ENCODE results near the gene TACR1. TPM values are rescaled to one million over a fixed set of nuclear protein-coding genes. Genes with fewer than 3 reads are reported as not detected.

Gene TACR1
- total RNA-seq, 2 donors from 2014 or later = 2.7 to 4.2 TPM

- H3K27me3 ChIP-seq (replicated peaks; ENCODE audit: insufficient read depth) = no peaks in the 10 kb centered on the region
- no peaks in the 10 kb centered on the region for H3K4me1 ChIP-seq (replicated peaks)
- no peaks in the 10 kb centered on the region for H3K9me3 ChIP-seq
- DNase-seq (ENCODE audit: low spot score) = no peak
- no peak overlapping the region for H3K27ac ChIP-seq
- H3K4me3 ChIP-seq = no peak overlapping the region
- TF ChIP-seq CTCF (IDR thresholded peaks at IDR 0.05) (no peak), POLR2A (IDR thresholded peaks at IDR 0.05) (no peak)
- intact Hi-C loops (cut with DNase I) = no loop called here
- H3K36me3 ChIP-seq = no peaks in the 10 kb centered on the region
- WGBS = 76% methylated on average over 3 of the region's 3 CpGs
Observed at GRCh38 chr2:75139171-75139570, 60.1 kb downstream of the TACR1 start.

- no peak overlapping the region for H3K4me3 ChIP-seq
- no peak overlapping the region for H3K27ac ChIP-seq
- 50% methylated on average over 1 of the region's 1 CpG for WGBS
- H3K36me3 ChIP-seq = no peaks in the 10 kb centered on the region
- intact Hi-C loops (cut with DNase I) = no loop called here
- no peak for DNase-seq (ENCODE audit: low spot score)
- no peak for TF ChIP-seq POLR2A (IDR thresholded peaks at IDR 0.05)
- no peak for TF ChIP-seq CTCF (IDR thresholded peaks at IDR 0.05)
- TF ChIP-seq POLR2AphosphoS5 (IDR thresholded peaks at IDR 0.05) = no peak
- no peaks in the 10 kb centered on the region for H3K9me3 ChIP-seq
- H3K4me1 ChIP-seq (replicated peaks) = no peaks in the 10 kb centered on the region
- no peaks in the 10 kb centered on the region for H3K27me3 ChIP-seq (replicated peaks; ENCODE audit: insufficient read depth)
Observed at GRCh38 chr2:75138528-75138927, 60.8 kb downstream of the TACR1 start.

DNA sequence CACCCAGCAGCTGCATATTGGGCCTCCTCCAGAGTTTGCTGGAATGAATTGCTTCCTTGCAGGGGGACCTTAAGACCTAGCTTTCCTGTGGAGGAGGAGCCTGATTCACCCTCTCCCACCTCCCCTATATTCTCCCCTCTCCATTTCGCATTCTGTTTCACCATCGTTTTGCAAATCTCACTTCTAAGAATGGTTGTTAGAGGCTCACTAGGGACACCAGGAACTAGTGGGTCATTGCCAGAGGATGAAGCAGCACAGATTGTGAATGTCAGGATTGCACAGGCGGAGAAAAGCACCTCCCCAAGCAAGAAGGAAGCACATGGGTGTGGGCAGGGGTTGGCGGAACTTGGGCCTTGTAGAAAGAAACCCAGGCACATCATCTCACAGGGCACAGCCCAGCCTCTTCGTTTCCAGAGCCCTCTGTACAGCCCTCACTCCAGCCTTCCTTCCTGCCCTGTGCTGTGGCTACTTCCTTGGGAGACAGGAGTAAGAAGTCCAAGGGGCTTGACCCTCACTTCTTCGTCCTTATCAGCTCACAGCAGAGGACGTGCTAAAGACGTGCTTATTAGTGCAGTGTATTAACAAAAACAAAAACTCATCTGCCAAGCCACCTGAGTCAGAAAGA, 63.4 kb downstream of the TACR1 start:
- TF ChIP-seq POLR2AphosphoS5 (IDR thresholded peaks at IDR 0.05) = no peak
- TF ChIP-seq CTCF (IDR thresholded peaks at IDR 0.05) = no peak
- TF ChIP-seq POLR2A (IDR thresholded peaks at IDR 0.05) = no peak
- WGBS = 60% methylated on average over 8 of the region's 8 CpGs
- H3K9me3 ChIP-seq = no peaks in the 10 kb centered on the region
- H3K4me3 ChIP-seq = no peak overlapping the region
- H3K36me3 ChIP-seq = no peaks in the 10 kb centered on the region
- no peak overlapping the region for H3K27ac ChIP-seq
- no peaks in the 10 kb centered on the region for H3K27me3 ChIP-seq (replicated peaks; ENCODE audit: insufficient read depth)
- intact Hi-C loops (cut with DNase I) = no loop called here
- DNase-seq (ENCODE audit: low spot score) = no peak
- no peaks in the 10 kb centered on the region for H3K4me1 ChIP-seq (replicated peaks)

- 45% methylated on average over 1 of the region's 1 CpG for WGBS
- TF ChIP-seq POLR2AphosphoS5 (IDR thresholded peaks at IDR 0.05) (no peak), CTCF (IDR thresholded peaks at IDR 0.05) (no peak), POLR2A (IDR thresholded peaks at IDR 0.05) (no peak)
- intact Hi-C loops (cut with DNase I) = no loop called here
- no peak overlapping the region for H3K27ac ChIP-seq
- H3K4me1 ChIP-seq (replicated peaks) = no peaks in the 10 kb centered on the region
- H3K4me3 ChIP-seq = no peak overlapping the region
- no peak for DNase-seq (ENCODE audit: low spot score)
- H3K36me3 ChIP-seq = no peaks in the 10 kb centered on the region
- H3K9me3 ChIP-seq = no peaks in the 10 kb centered on the region
- no peaks in the 10 kb centered on the region for H3K27me3 ChIP-seq (replicated peaks; ENCODE audit: insufficient read depth)
Observed at GRCh38 chr2:75134860-75135259, 64.5 kb downstream of the TACR1 start.
